ENCODE measurements around the gene TGFB1I1. TPM values are rescaled to one million over a fixed set of nuclear protein-coding genes. Genes with fewer than 3 reads are reported as not detected.
A peak's percentile ranks its signal among the peaks of the same experiment; 100 is the strongest.

The TGFB1I1 gene
- total and polyA plus RNA-seq, 2 of the 13 experiments (the other 11 are each of a cell fraction or from before 2014, with no cell fraction given) = 0.80 to 2.9 TPM

DNA sequence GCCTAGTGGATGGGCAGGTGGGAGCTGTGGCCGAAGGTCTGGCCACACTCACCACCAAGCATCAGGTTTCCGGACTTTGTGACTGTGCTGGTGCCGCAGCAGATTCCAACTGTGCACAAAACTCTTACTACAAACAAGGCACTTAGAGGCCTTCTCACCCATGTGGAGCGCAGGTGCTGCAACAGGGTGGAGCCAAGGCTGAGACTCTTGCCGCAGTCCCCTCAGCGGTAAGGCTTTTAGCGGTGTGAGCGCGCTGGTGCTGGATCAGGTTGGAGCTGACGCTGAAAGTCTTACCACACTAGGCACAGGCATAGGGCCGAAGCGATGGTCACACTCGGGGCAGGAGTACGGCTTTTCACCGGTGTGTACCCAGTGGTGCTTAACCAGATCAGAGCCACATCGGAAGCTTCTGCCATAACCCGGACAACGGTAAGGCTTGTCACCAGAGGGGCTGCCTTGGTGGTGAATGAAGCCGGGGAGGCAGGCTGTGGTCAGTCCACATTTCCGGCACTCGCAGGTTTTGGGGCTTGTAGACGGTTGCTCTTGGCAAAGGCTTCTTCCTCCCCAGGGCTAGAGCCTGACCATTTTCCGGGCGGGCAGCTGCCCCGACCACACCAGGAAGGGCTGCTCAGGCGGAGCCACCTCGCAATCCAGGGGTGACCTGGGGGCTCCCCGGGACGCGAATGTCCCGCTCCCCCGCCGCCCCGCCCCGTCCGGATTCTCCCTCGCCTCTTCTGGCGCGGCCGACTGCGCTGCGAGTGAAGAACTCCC, 13.7 kb upstream of the TGFB1I1 start (continued):
- TF ChIP-seq MIER3 (CRISPR knock-in tag; IDR thresholded peaks at IDR 0.05; ENCODE audit: borderline replicate concordance) (peak; percentile 63; the same call in 1 of the 2 replicates), ZNF598 (CRISPR knock-in tag; IDR thresholded peaks at IDR 0.05; ENCODE audit: borderline replicate concordance) (peak; percentile 98), ZFP90 (CRISPR knock-in tag; IDR thresholded peaks at IDR 0.05; ENCODE audit: borderline replicate concordance) (0 out of 2 replicates have a peak, but pooled peaks have one; percentile 67), RFX3 (CRISPR knock-in tag; IDR thresholded peaks at IDR 0.05) (no peak; the same call in 1 of the 2 replicates), ZNF563 (CRISPR knock-in tag; IDR thresholded peaks at IDR 0.05) (peak; percentile 78; the same call in 1 of the 2 replicates), MATR3 (CRISPR knock-in tag; IDR thresholded peaks at IDR 0.05) (no peak), NFE2L1 (CRISPR knock-in tag; IDR thresholded peaks at IDR 0.05; ENCODE audit: borderline replicate concordance) (no peak), ZNF713 (CRISPR knock-in tag; IDR thresholded peaks at IDR 0.05) (no peak), RFXANK (CRISPR knock-in tag; IDR thresholded peaks at IDR 0.05) (no peak), ZKSCAN5 (CRISPR knock-in tag; IDR thresholded peaks at IDR 0.05) (no peak), KDM4B (CRISPR knock-in tag; IDR thresholded peaks at IDR 0.05) (peak; percentile 56; the same call in 1 of the 2 replicates), ETV6 (CRISPR knock-in tag; conservative IDR thresholded peaks at IDR 0.05) (0 out of 2 replicates have a peak, but pooled peaks have one; percentile 35), FIP1L1 (IDR thresholded peaks at IDR 0.05; ENCODE audit: borderline replicate concordance, insufficient read depth, low read depth, low read length) (no peak; the same call in 1 of the 2 replicates), ZMYM2 (CRISPR knock-in tag; IDR thresholded peaks at IDR 0.05) (peak; percentile 70)
- TF ChIP-seq, protein P1, sequence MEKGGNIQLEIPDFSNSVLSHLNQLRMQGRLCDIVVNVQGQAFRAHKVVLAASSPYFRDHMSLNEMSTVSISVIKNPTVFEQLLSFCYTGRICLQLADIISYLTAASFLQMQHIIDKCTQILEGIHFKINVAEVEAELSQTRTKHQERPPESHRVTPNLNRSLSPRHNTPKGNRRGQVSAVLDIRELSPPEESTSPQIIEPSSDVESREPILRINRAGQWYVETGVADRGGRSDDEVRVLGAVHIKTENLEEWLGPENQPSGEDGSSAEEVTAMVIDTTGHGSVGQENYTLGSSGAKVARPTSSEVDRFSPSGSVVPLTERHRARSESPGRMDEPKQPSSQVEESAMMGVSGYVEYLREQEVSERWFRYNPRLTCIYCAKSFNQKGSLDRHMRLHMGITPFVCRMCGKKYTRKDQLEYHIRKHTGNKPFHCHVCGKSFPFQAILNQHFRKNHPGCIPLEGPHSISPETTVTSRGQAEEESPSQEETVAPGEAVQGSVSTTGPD (CRISPR knock-in tag; IDR thresholded peaks at IDR 0.05) = peak; percentile 95
- TF ChIP-seq, protein P2, sequence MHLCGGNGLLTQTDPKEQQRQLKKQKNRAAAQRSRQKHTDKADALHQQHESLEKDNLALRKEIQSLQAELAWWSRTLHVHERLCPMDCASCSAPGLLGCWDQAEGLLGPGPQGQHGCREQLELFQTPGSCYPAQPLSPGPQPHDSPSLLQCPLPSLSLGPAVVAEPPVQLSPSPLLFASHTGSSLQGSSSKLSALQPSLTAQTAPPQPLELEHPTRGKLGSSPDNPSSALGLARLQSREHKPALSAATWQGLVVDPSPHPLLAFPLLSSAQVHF (CRISPR knock-in tag; IDR thresholded peaks at IDR 0.05) = 0 out of 2 replicates have a peak, but pooled peaks have one; percentile 45
- TF ChIP-seq, protein P3, sequence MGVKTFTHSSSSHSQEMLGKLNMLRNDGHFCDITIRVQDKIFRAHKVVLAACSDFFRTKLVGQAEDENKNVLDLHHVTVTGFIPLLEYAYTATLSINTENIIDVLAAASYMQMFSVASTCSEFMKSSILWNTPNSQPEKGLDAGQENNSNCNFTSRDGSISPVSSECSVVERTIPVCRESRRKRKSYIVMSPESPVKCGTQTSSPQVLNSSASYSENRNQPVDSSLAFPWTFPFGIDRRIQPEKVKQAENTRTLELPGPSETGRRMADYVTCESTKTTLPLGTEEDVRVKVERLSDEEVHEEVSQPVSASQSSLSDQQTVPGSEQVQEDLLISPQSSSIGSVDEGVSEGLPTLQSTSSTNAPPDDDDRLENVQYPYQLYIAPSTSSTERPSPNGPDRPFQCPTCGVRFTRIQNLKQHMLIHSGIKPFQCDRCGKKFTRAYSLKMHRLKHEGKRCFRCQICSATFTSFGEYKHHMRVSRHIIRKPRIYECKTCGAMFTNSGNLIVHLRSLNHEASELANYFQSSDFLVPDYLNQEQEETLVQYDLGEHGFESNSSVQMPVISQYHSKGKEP (CRISPR knock-in tag; IDR thresholded peaks at IDR 0.05) = no peak
- TF ChIP-seq, protein P4, sequence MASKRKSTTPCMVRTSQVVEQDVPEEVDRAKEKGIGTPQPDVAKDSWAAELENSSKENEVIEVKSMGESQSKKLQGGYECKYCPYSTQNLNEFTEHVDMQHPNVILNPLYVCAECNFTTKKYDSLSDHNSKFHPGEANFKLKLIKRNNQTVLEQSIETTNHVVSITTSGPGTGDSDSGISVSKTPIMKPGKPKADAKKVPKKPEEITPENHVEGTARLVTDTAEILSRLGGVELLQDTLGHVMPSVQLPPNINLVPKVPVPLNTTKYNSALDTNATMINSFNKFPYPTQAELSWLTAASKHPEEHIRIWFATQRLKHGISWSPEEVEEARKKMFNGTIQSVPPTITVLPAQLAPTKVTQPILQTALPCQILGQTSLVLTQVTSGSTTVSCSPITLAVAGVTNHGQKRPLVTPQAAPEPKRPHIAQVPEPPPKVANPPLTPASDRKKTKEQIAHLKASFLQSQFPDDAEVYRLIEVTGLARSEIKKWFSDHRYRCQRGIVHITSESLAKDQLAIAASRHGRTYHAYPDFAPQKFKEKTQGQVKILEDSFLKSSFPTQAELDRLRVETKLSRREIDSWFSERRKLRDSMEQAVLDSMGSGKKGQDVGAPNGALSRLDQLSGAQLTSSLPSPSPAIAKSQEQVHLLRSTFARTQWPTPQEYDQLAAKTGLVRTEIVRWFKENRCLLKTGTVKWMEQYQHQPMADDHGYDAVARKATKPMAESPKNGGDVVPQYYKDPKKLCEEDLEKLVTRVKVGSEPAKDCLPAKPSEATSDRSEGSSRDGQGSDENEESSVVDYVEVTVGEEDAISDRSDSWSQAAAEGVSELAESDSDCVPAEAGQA (IDR thresholded peaks at IDR 0.05; ENCODE audit: low read depth) = peak; percentile 46; the same call in 1 of the 2 replicates
- TF ChIP-seq, protein P4 (CRISPR knock-in tag; IDR thresholded peaks at IDR 0.05; ENCODE audit: borderline replicate concordance) = peak; percentile 25; the same call in 1 of the 2 replicates
